GM12878 (cell line): ENCODE data around the gene OR4D1.

Source experiments
- CTCF ChIP-seq, 3 experiments: IDR thresholded peaks in 2 of 3; conservative IDR thresholded peaks in 1 of 3; 2 replicates each; pipeline ENCODE4 v1.5.1; 2011; ENCODE audit warnings: low read depth in 3 of 3, low read length in 3 of 3, mild to moderate bottlenecking in 3 of 3, control low read depth in 2 of 3, moderate library complexity in 2 of 3, inconsistent platforms in 1 of 3, mixed read lengths in 1 of 3; ENCODE audit not compliant: control insufficient read depth in 2 of 3, insufficient read depth in 1 of 3; ENCODE audit errors: extremely low read depth in 1 of 3
- NBN ChIP-seq: fragments of 450-650 bp; IDR thresholded peaks from 2 replicates; pipeline ENCODE4 v1.6.1; 2016
- POLR2A ChIP-seq: IDR thresholded peaks from 2 replicates; pipeline ENCODE4 v1.6.1; 2011; ENCODE audit warnings: low read depth, mild to moderate bottlenecking, low read length
- SIN3A ChIP-seq: IDR thresholded peaks from 2 replicates; pipeline ENCODE4 v1.6.1; 2012; ENCODE audit warnings: low read depth, low read length, improper control_type of control experiment
- TAF1 ChIP-seq: IDR thresholded peaks from 2 replicates; pipeline ENCODE4 v1.6.1; 2011; ENCODE audit warnings: mild to moderate bottlenecking, low read depth, low read length, borderline replicate concordance
- ZZZ3 ChIP-seq: IDR thresholded peaks from 2 replicates; pipeline ENCODE4 v1.6.1; 2011; ENCODE audit warnings: low read depth; ENCODE audit not compliant: control insufficient read depth, insufficient read length
- TF ChIP-seq, protein P1 (sequence below): IDR thresholded peaks from 2 replicates; pipeline ENCODE4 v1.6.1; 2012; ENCODE audit warnings: low read depth, low read length, improper control_type of control experiment

GRCh38 chr17:58150394-58150793 lies 2.2 kb downstream of the OR4D1 start:
- TF ChIP-seq POLR2A, result no peak
- TF ChIP-seq ZZZ3, result no peak
- TF ChIP-seq CTCF (IDR thresholded peaks at IDR 0.05 in 2 of 3, conservative IDR thresholded peaks at IDR 0.05 in 1 of 3; ENCODE audit: control insufficient read depth in 2 of 3, extremely low read depth in 1 of 3, insufficient read depth in 1 of 3, low read depth in 3 of 3, low read length in 3 of 3), result no peak
- TF ChIP-seq TAF1, result no peak
- no peak for TF ChIP-seq SIN3A
- TF ChIP-seq NBN, result no peak
- TF ChIP-seq, protein P1, sequence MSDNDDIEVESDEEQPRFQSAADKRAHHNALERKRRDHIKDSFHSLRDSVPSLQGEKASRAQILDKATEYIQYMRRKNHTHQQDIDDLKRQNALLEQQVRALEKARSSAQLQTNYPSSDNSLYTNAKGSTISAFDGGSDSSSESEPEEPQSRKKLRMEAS, result no peak
